ENCODE data around the gene ZBTB7B.
A peak's percentile ranks its signal among the peaks of the same experiment; 100 is the strongest.

The ZBTB7B gene

DNA sequence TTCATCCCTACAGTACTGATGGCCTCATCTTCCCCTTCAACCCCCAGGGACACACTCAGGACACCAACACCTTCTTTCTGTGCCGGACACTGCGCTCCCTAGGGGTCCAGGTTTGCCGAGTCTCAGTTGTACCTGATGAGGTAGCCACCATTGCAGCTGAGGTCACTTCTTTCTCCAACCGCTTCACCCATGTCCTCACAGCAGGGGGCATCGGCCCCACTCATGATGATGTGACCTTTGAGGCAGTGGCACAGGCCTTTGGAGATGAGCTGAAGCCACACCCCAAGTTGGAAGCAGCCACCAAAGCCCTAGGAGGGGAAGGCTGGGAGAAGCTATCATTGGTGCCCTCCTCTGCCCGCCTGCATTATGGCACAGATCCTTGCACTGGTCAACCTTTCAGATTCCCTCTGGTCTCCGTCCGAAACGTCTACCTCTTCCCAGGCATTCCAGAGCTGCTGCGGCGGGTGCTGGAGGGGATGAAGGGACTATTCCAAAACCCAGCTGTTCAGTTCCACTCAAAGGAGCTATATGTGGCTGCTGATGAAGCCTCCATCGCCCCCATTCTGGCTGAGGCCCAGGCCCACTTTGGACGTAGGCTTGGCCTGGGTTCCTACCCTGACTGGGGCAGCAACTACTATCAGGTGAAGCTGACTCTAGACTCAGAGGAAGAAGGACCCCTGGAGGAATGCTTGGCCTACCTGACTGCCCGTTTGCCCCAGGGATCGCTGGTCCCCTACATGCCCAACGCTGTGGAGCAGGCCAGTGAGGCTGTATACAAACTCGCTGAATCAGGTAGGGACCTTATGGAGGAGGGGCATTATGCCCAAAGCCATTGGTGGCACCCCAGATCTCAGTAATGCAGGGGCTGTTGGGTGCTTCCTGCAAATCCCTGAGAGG is 14.3 kb upstream of the ZBTB7B start:
- peak; percentile 54 for DNase-seq (ENCODE audit: low spot score)

DNA sequence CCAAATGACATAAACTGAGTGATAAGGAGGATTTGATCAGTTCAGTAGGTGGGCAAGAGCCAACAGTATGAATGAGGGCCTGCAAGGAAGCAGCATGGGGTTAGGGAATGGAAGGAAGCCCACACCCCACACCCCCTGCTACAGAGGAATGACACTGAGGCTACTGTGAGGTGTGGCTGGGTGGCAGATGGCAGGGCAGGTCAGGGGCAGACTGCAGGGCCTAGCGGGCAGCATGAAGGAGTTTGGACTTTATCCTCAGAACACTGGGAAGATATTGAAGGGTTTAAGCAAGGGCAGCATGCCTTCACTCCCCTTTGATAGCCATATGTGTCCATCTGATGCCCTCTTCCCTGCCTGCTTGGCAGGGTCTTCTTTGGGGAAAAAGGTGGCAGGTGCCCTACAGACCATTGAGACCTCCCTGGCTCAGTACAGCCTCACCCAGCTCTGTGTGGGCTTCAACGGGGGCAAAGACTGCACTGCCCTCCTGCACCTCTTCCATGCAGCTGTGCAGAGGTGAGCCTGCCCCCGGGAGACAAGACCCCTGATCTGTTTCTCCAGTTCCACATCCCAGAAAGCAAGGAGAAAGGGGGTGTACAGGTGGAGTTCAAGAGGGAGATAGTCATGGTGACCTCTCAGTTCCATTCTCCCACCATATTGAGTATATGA is 13.3 kb upstream of the ZBTB7B start:
- DNase-seq (ENCODE audit: low spot score) = no peak

DNA sequence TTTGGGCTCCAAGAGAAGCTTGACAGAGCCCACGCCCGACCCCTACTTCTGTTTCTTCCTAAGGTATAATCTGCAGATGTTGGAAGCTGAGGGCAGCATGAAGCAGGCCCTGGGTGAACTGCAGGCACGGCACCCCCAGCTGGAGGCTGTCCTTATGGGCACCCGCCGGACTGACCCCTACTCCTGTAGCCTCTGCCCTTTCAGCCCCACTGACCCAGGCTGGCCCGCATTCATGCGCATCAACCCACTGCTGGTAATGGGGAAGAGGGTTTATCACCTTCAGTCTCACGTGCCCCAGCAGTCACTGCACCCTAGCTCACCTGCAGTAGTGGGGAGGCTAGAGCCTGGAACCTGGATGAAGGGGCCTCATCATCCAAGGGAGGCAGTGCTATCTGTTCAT is 12.3 kb upstream of the ZBTB7B start:
- no peak for DNase-seq (ENCODE audit: low spot score)

DNA sequence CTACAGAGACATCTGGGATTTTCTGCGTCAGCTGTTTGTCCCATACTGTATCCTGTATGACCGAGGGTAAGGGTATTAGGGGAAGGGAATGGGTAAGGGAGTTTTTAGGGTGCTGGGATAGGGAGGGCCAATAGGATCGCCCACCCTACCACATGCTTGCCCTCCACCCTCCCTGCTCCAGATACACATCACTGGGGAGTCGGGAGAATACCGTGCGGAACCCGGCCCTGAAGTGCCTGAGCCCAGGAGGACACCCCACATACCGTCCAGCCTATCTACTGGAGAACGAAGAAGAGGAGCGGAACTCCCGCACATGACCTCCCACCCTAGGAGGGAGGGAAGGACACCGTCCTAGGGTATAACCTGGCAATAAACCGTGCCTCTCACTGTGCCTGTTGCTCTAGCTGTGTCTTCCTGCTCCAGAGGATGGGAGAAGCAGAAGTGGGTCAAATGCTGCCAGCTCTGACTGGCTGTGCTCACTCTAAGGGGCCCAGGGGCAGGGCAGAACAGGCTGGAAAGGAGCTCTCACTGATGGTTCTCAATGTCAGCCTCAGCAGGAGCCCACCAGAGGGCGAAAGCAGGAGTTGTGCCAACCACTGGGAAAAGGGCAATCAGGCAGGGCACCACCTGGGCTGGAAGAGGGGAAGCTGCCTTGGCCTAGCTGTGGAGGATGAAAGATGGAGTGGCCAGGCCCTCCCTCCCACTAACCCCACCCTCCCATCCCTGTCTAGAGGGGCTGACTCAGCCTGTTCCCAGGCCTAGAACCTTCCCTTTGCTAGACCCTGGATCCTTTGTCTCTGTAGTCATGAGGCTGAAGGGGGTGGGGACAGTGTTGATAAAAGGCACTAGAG is 9.7 kb upstream of the ZBTB7B start:
- peak; percentile 58 for DNase-seq (ENCODE audit: low spot score)

DNA sequence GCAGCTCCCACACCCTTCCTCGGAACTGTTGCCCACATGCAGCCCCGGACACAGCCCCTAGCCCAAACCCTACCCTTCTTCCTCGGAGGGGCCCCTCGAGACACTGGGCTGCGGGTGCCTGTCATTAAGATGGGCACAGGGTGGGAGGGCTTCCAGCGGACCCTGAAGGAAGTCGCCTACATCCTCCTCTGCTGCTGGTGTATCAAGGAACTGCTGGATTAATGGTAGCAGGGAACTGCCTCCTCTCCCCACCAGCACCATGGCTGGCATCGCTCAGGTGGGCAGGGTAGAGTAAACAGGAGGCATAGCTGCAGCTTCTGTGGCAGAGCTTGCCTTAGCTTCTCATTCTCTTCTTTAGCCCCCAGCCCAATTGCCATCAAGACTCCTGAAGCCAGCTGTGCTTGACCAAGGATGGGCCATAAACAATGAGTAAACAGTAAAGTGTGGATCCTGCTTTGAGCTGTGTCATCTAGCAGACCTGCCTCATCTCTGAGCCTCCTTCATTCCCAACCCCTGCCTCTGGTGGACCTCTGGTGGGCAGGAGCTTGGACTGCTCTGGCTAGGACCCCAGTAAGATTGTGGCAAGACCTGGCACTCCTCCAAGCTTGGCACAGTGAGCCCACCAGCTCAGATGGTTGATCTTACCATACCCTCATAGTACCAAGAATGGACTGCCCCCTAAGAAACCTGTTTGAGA is 8.9 kb upstream of the ZBTB7B start, which contains the start of gene LENEP:
Gene LENEP, plus strand, starts transcription at position 15 of the 697 bp plus-strand sequence. Its CDS starts 22 bp downstream, at position 37.
- no peak for DNase-seq (ENCODE audit: low spot score)

DNA sequence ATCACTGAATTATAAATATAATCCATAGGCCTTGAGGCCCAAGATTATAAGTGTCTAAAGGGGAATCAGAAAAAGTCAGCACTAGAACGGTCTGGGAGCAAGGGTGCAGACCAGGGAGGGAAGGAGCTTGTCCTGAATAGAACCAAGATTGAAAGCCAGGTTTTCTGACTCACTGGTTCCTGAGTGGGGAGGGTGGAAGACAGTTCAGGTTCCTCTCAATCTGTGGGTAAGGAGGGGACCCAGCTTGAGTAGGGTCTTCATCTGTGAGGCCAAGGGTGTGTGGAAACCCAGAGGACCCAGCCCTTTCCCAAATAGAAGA is 8.4 kb upstream of the ZBTB7B start:
- DNase-seq (ENCODE audit: low spot score) = no peak

DNA sequence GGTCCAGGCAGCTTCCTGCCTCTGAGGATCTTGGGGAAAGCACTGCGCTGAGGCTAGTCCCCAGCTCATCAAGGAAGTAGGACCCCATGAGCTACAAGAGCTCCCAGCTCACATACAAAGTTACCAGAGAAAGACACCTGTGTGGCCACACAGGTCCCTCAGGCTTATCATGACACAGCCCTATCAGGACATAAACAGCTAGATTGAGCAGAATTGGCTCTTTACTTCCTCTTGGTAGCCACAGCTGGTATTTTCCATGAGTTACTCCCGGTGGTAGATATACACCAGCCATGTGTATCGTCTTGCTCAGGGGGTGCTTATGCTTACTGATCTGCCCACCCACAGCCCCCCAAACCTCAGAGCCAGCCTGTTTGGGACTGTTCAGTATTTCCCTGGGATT is 8.0 kb upstream of the ZBTB7B start:
- DNase-seq (ENCODE audit: low spot score) = no peak

DNA sequence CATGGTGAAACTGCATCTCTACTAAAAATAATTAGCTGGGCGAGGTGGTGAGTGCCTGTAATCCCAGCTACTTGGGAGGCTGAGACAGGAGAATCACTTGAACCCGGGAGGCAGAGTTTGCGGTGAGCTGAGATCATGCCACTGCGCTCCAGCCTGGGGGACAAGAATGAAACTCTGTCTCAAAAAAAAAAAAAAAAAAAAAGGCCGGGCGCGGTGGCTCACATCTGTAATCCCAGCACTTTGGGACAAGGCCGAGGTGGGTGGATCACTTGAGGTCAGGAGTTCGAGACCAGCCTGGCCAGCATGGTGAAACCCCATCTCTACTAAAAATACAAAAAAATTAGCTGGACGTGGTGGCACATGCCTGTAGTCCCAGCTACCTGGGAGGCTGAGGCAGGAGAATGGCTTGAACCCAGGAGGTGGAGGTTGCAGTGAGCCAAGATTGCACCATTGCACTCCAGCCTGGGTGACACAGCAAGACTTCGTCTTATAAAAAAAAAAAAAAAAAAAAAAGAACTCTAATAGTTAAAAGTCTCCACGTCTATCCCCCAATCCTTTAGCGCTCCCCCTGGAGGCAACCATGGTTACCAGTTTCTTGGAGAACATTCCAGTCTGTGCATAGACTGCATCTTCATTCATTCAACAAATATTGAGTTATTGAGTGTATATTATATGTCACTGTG is 7.2 kb upstream of the ZBTB7B start:
- peak; percentile 88 for DNase-seq (ENCODE audit: low spot score)

DNA sequence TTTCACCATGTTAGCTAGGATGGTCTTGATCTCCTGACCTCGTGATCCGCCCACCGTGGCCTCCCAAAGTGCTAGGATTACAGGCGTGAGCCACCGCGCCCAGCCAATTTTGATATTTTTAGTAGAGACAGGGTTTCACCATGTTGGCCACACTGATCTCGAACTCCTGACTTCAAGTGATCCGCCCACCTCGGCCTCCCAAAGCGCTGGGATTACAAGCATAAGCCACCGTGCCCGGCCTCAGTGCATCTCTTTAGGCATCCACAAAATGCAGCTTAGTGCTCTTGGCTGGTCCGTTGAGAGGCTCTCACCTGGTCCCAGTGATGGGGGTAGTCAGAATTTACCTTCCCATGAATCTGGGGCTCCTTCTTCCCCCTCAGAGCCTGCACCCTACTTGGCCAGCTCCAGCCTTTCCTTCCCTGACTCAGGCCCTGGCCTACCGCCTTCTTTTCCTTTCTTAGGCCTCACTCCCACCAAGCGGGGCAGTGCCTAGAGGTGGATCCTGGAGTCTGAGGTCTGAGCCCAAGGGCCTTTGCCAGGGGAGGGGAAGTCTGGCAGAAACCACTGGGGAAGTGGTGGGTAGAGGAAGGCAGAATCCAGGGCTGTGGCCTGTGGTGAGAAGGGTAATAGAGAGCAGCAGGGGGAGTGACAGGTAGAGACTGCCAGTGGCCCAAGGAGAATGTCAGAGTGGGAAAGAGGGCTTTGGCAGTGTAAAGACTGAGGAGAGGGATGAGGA is 5.5 kb upstream of the ZBTB7B start:
- no peak for DNase-seq (ENCODE audit: low spot score)

DNA sequence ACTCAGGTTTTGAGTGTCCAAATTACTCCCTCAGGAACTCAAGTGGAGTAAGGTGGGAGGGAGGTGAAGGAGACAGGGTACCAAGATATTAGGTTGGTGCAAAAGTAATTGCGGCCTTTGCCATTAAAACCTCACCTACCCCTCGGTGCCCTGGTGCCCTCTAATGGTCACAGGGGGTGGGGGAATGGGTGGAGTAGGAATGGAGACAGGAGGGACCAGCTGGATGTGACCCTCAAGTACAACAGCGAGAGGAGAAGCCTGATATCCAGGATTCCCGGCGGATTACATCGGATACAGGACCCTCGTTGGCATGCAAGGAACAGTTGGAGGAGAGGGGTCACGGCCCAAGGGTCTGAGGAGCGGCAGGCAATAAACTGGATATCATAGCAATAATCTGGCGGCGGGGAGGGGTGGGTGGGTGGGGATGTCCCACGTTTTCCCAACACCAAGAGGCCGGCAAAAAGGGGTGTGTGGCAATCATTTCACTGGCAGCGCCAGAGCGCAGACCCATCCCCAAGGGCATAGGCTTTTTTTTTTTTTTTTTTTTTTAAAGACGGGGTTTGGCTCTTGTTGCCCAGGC is 4.3 kb upstream of the ZBTB7B start:
- DNase-seq (ENCODE audit: low spot score) = no peak

DNA sequence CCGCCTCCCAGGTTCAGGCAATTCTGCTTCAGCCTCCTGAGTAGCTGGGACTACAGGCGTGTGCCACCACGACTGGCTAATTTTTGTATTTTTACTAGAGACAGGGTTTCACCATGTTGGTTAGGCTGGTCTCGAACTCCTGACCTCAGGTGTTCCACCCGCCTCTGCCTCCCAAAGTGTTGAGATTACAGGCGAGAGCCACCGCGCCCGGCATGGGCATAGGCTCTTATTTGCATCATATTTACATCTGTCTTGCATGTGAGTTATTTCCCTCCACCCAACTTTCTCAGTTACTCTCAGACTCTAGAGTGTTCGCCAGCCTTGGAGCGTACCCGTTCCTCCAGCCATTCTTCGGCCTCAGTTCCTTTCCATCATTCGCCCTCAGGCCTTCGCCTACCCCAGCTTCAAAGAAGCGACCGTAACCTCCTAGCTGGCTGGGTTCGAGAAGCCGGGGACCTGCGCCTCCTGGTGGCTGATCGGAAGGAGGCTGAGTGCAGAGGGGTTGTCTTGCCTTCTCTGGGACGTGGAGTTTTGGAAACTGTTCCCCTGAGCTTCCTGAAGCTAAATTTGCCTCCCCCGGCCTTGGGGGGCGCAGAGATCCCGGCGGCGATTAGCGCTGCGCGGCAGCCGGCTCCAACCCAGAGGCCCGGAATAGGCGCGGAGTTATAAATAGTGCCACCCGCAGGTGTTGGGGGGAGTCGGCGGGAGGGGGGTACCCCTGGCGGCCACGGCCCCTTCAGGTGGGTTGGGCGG is 3.6 kb upstream of the ZBTB7B start:
- DNase-seq (ENCODE audit: low spot score) = peak; percentile 85

DNA sequence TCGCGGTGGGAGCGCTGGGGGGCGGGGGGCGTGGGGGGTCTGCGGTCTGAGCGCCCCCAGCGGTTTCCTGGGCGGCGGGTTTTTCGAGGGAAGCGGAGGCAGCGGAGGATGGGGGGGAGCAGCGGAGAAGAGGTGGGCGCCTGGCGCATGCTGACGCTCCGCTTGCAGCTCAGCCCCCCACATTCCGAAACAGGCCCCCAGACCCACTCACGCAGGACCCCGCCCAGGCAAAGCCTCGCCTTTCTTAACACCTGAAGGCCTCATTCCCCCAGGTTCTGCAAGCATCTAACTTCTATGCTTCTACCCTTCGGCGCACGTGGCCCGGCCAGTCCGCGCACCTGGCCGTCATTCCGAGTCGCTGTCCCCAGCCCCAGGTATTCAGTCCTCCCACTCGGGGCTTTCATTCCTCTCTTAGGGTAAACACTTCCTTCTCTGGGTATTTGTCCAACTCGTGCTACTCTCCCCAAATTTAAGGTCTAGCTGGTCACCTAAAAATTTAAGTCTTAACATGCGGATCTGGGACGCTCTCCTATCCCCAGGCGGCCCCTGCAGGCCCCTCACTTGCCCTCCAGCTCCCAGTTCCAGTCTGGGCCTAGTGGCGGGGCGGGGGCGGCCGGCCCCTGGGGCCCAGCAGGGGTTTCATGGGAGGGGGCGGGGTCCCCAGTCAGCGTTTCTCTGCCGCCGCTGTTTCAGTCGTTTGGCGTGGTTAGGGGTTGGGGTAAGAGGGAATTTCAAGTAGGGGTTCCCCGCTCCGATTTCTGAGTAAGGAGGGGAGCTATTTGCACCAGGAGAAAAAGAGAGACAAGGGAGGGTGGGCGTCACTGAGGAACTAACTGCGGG is 2.8 kb upstream of the ZBTB7B start:
- no peak for DNase-seq (ENCODE audit: low spot score)

DNA sequence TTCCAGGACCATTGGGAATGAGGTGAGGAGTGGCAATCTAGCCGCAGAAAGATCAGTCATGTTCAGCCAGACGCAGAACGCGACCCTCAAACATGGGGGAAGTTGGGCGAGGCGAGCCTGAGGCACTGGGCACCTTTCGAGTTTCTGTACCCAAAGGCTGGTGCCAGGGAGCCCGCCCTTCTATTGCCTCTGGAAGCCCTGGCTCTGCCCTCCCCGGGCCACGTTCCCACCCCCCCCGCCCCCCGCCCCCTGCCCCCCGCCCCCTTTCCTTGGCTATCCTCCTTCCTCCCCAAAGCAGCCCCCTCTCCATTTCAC is 2.2 kb upstream of the ZBTB7B start:
- DNase-seq (ENCODE audit: low spot score) = no peak

DNA sequence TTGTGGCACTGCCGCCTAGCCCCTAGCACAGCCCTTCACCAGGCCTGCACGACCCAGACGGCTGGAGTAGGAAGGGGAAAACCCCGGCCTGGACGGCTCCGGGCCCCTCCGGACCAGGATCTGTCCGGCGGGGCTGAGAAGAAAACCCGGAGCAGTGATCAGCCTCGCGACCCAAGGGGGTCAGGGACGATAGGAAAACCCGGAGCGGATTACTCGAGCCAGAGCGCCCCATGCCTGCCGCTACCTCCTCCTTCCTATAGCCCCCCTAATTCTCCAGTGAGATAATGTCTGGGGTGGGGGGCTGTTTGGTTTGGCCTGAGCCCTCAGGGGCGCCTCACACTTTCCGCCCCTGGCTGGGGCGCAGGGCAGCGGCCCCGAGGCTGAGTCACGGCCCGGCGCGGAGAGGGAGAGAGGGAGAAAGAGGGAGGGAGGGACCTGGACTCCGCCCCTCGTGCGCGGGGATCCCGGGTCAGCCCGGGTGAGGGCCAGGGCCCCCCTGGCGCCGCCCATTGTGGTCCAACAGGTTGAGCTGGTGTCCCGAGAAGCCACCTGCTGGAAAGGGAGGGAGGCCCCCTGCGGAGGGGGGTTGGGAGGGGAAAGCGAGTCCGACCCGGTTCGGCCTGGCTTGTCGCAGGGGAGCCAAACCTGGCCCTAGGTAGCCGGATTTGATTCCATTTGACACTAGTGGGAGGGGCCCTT is 1.7 kb upstream of the ZBTB7B start:
- DNase-seq (ENCODE audit: low spot score) = peak; percentile 82

DNA sequence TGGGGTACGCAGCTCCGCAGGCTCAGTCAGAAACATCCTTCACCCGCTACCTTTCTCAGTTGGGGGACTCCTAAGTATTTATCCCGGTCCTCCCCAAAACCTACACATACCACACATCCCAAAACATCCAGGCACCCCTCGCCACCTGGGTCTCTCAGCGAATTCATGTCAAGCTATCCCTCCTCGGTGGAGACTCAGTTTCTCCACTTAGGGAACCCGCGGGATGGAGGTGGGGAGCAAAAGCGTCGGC is 1.3 kb upstream of the ZBTB7B start:
- DNase-seq (ENCODE audit: low spot score) = no peak

DNA sequence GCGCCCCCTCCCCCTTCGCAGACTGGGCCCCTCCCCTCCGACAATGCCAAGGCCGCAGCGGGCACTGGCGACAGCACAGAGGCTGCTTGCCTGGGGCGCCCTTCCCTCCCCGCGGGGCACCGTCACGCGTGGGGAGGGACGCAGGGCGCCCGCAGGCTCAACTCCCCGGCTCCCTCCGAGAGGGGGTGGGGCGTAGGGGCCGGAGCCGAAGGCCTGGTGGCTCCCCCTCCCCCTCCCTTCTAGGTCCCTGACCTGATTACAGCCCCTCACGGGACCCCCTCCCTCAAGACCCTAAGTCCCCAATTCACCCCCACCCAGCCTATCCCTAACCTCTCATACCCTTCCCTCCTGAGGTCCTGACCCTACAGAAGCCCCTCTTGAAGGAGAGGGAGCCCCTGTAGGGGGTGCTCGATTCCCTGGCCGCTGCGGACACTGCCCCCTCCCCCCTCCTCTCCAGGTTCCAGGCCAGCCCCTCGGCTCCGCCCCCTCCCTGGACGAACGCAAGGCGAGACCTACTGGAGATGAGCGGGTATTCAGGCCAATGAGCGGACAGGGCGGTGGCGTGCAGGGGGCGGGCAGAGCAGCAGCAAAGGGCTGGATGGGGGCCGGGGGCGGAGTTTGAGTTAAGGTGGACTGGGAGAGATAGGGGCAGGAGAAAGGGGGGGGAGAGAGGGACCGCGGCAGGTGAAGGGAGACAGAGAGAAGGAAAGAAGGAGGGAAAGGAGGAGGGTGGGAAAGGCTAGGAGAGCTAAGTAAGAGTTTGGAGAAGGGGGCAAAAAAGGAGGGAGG is 733 bp upstream of the ZBTB7B start:
- DNase-seq (ENCODE audit: low spot score) = peak; percentile 94

DNA sequence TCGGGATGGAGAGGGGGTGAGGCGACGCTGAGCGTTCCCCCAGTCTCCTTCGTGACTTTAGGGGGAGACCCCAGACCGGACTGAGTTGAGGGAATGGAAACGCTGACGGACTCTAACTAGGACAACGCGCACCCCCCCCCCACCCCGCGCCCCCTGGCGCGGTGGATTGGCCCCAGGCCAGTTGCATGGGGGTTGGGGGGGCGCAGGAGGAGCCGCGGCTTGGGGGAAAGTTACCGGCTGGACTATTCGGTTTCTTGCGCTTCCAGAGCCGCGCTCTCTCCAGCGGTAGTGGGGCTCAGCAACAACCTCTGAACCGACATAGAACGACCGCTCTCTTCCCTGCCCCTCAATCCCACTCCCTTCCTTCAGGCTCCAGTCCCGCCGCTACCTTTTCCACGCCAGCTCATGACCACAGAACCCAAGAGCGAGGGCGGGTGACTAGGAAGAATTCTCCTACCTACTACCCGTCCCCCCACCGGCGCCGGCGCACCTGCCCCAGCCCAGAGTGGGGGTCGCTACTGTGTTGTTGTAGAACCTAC is 694 bp downstream of the ZBTB7B start:
- DNase-seq (ENCODE audit: low spot score) = no peak

Data from hematopoietic multipotent progenitor cell treated with erythropoietin and hydrocortisone succinate and interleukin-3 and kit ligand, for 17 days (in vitro differentiated cells).